Vagina (tissue), 2 donors: ENCODE data around the gene NCKAP5L. TPM values are rescaled to one million over a fixed set of nuclear protein-coding genes. Genes with fewer than 3 reads are reported as not detected.
A peak's percentile ranks its signal among the peaks of the same experiment; 100 is the strongest.

Experiments
- DNase-seq, 2 donors: peaks; one replicate each; pipeline ENCODE4 v3.0.0-alpha.2; 2017; ENCODE audit errors: extremely low spot score in 2 of 2
- H3K27ac ChIP-seq: fragments of 200-600 bp; sonication (generic); one replicate; pipeline ENCODE4 v1.5.1; 2019
- H3K27me3 ChIP-seq: fragments of 200-600 bp; sonication (generic); one replicate; pipeline ENCODE4 v1.5.1; 2019
- H3K36me3 ChIP-seq, 2 donors: fragments of 200-600 bp; sonication (generic); one replicate each; pipeline ENCODE4 v1.5.1; 2017 to 2019
- H3K4me1 ChIP-seq: fragments of 200-600 bp; sonication (generic); one replicate; pipeline ENCODE4 v1.5.1; 2019
- H3K4me3 ChIP-seq, 2 donors: fragments of 200-600 bp; sonication (generic); 1 replicate in 1 of 2; 2 replicates in 1 of 2; pipeline ENCODE4 v1.5.1; 2016 to 2019
- H3K9me3 ChIP-seq: fragments of 200-600 bp; sonication (generic); one replicate; pipeline ENCODE4 v1.5.1; 2019
- POLR2A ChIP-seq, 2 donors: fragments of 450-650 bp; IDR thresholded peaks; one replicate each; pipeline ENCODE4 v1.6.1; 2017; ENCODE audit warnings: antibody characterized with exemption in 2 of 2, mild to moderate bottlenecking in 2 of 2, moderate library complexity in 2 of 2
- POLR2AphosphoS5 ChIP-seq, 2 donors: sonication (generic); formaldehyde crosslinking; IDR thresholded peaks; one replicate each; pipeline ENCODE4 v1.9.0; 2017; ENCODE audit warnings: antibody characterized with exemption in 2 of 2, mild to moderate bottlenecking in 2 of 2, low read depth in 1 of 2; ENCODE audit not compliant: insufficient read depth in 1 of 2
- intact Hi-C: fragments of 100-400 bp; cut with DNase I; formaldehyde crosslinking; loops from one replicate; pipeline ENCODE4 v1.15.1; 2023
- total RNA-seq: library from RNA; depleted of rRNA; stranded (reverse); fragments of >200 nt; gene quantifications from one replicate; pipeline ENCODE4 v1.2.3, GENCODE V29; 2016
- TF ChIP-seq, protein P1 (sequence below), 3 experiments: fragments of 450-650 bp in 2 of 3; fragments of 200-600 bp in 1 of 3; sonication (generic) in 1 of 3; IDR thresholded peaks; one replicate each; pipeline ENCODE4 v1.5.1; 2017 to 2019; ENCODE audit warnings: antibody characterized with exemption in 3 of 3, mild to moderate bottlenecking in 2 of 3, moderate library complexity in 2 of 3

Gene NCKAP5L
- total RNA-seq, 1 donor from 2014 or later, result 15.7 TPM

- no peak overlapping the region for H3K4me3 ChIP-seq
- H3K27me3 ChIP-seq, result no peaks in the 10 kb centered on the region
- H3K4me1 ChIP-seq, result peaks cover 69% of the 10 kb centered on the region
- H3K36me3 ChIP-seq, result no peaks in the 10 kb centered on the region
- TF ChIP-seq, protein P1, sequence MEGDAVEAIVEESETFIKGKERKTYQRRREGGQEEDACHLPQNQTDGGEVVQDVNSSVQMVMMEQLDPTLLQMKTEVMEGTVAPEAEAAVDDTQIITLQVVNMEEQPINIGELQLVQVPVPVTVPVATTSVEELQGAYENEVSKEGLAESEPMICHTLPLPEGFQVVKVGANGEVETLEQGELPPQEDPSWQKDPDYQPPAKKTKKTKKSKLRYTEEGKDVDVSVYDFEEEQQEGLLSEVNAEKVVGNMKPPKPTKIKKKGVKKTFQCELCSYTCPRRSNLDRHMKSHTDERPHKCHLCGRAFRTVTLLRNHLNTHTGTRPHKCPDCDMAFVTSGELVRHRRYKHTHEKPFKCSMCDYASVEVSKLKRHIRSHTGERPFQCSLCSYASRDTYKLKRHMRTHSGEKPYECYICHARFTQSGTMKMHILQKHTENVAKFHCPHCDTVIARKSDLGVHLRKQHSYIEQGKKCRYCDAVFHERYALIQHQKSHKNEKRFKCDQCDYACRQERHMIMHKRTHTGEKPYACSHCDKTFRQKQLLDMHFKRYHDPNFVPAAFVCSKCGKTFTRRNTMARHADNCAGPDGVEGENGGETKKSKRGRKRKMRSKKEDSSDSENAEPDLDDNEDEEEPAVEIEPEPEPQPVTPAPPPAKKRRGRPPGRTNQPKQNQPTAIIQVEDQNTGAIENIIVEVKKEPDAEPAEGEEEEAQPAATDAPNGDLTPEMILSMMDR (IDR thresholded peaks at IDR 0.05), result no peak
- TF ChIP-seq POLR2AphosphoS5 (IDR thresholded peaks at IDR 0.05; ENCODE audit: insufficient read depth in 1 of 2, low read depth in 1 of 2), result no peak
- TF ChIP-seq POLR2A (IDR thresholded peaks at IDR 0.05), result no peak
- H3K27ac ChIP-seq, result peak overlapping the region; percentile 71
- intact Hi-C loops, result no loop called here
- no peak for DNase-seq
- no peaks in the 10 kb centered on the region for H3K9me3 ChIP-seq
These were observed 2.2 kb downstream of the NCKAP5L start for GRCh38 chr12:49825971-49826421.

- Histone ChIP-seq H3K27ac (peak overlapping the region; percentile 71), H3K27me3 (no peaks in the 10 kb centered on the region), H3K4me3 (no peak overlapping the region), H3K4me1 (peaks cover 71% of the 10 kb centered on the region), H3K9me3 (no peaks in the 10 kb centered on the region), H3K36me3 (no peaks in the 10 kb centered on the region)
- TF ChIP-seq, protein P1 (IDR thresholded peaks at IDR 0.05), result no peak
- no peak for TF ChIP-seq POLR2AphosphoS5 (IDR thresholded peaks at IDR 0.05; ENCODE audit: insufficient read depth in 1 of 2, low read depth in 1 of 2)
- TF ChIP-seq POLR2A (IDR thresholded peaks at IDR 0.05), result no peak
- intact Hi-C loops, result no loop called here
- no peak for DNase-seq
These were observed 2.7 kb downstream of the NCKAP5L start for GRCh38 chr12:49825360-49825970.

DNA sequence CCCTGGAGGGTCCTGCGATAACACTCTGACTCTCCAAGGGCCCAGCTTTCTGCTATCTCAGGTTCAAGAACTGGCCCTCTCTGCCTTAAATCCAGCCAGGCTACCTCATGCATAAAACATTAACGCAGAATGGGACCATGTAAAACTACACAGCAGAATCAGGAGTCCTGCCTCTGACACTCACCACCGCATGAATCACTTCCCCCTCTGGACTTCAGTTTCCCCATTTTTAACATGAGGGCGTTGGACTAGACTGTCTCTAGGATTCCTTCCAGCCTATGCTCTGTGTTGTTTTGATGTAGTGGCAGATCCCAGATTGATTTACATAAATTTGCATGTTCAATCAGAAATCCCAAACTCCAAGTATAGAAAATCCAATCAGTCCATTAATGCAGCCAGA, 3.3 kb downstream of the NCKAP5L start:
- H3K36me3 ChIP-seq, result no peaks in the 10 kb centered on the region
- TF ChIP-seq POLR2A (IDR thresholded peaks at IDR 0.05), result no peak
- no peak for TF ChIP-seq POLR2AphosphoS5 (IDR thresholded peaks at IDR 0.05; ENCODE audit: insufficient read depth in 1 of 2, low read depth in 1 of 2)
- TF ChIP-seq, protein P1 (IDR thresholded peaks at IDR 0.05), result no peak
- H3K4me3 ChIP-seq, result no peak overlapping the region
- peaks cover 71% of the 10 kb centered on the region for H3K4me1 ChIP-seq
- H3K27me3 ChIP-seq, result no peaks in the 10 kb centered on the region
- intact Hi-C loops, result no loop called here
- DNase-seq, result no peak
- peak overlapping the region; percentile 71 for H3K27ac ChIP-seq
- no peaks in the 10 kb centered on the region for H3K9me3 ChIP-seq

DNA sequence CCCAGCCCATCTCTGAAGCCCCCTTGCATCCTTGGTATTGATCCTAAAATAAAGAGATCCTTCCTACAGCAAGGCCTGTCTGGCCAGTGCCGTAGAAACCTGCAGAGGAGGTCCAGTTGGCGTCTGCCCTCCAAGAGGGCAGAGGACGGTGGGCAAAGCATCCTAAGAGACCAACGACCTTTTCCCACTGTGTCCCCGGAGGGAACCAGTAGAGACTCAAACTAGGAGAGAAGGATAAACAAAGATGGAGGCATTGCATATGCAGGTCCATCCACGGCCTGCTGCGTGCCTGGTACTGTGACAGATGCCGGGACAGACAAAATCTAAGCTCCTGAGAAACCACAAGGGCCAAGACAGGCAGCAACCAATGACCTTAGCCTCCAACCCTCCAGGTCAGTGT, 3.8 kb downstream of the NCKAP5L start:
- peak overlapping the region; percentile 32 for H3K27ac ChIP-seq
- peaks cover 71% of the 10 kb centered on the region for H3K4me1 ChIP-seq
- no peak overlapping the region for H3K4me3 ChIP-seq
- H3K9me3 ChIP-seq, result no peaks in the 10 kb centered on the region
- no peaks in the 10 kb centered on the region for H3K27me3 ChIP-seq
- intact Hi-C loops, result no loop called here
- TF ChIP-seq POLR2A (IDR thresholded peaks at IDR 0.05), result no peak
- no peak for TF ChIP-seq POLR2AphosphoS5 (IDR thresholded peaks at IDR 0.05; ENCODE audit: insufficient read depth in 1 of 2, low read depth in 1 of 2)
- no peaks in the 10 kb centered on the region for H3K36me3 ChIP-seq
- no peak for DNase-seq

DNA sequence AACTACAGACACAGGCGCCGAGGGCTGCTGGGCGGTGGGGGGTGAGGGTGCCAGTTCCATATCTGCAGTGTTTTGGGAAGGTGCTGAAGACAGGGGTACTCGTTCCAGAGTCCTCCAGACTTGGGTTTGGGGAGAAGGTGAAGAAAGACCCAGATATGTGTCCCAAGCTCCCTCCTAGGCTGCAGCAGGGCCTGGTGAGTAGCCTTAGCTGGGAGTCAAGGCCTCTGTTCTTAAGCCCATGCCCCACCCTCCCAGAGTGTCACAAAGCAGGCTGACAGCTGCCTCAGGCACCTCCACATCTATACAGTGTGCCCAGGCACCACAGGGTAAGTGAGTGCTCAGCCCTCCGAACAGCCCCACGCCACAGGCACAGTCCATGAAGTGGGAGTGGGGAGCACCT, 4.3 kb downstream of the NCKAP5L start:
- Histone ChIP-seq H3K4me3 (no peak overlapping the region), H3K4me1 (peaks cover 66% of the 10 kb centered on the region), H3K27me3 (no peaks in the 10 kb centered on the region), H3K27ac (no peak overlapping the region), H3K36me3 (no peaks in the 10 kb centered on the region), H3K9me3 (no peaks in the 10 kb centered on the region)
- TF ChIP-seq POLR2AphosphoS5 (IDR thresholded peaks at IDR 0.05; ENCODE audit: insufficient read depth in 1 of 2, low read depth in 1 of 2), result no peak
- TF ChIP-seq, protein P1 (IDR thresholded peaks at IDR 0.05), result no peak
- intact Hi-C loops, result no loop called here
- DNase-seq, result no peak
